ENCODE data around the gene TAF11L10. TPM values are rescaled to one million over a fixed set of nuclear protein-coding genes. Genes with fewer than 3 reads are reported as not detected.
"Not testable (repeated sequence)": the region's sequence is repeated elsewhere in the genome, so short reads cannot be mapped to it uniquely, and the experiment has no call there.

Gene TAF11L10
- total and polyA plus RNA-seq, 2 of the 4 experiments (the other 2 are of a cell fraction), result not detected

DNA sequence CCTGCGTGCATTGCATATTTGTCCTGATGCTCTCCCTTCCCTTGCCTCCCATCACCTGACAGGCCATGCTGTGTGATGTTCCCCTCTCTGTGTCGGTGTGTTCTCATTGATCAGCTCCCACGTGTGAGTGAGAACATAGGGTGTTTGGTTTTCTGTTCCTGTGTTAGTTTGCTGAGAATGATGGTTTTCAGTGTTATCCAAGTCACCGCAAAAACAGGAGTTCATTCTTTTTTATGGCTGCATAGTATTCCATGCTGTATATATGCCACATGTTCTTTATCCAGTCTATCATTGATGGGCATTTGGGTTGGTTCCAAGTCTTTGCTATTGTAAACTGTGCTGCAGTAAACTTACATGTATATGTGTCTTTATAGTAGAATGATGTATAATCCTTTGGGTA is 9.8 kb upstream of the TAF11L10 start:
- BruUV-seq (replicated peaks); DNase-seq; H3K56ac ChIP-seq (ENCODE audit: extremely low read depth, insufficient read depth, low read length); H4K8ac ChIP-seq (ENCODE audit: low read depth in 2 of 2, low read length in 2 of 2); H4K20me1 ChIP-seq (ENCODE audit: insufficient read depth, low read length); H2AFZ ChIP-seq (replicated peaks; ENCODE audit: low read length, poor library complexity); H3K9me1 ChIP-seq (ENCODE audit: insufficient read depth, low read length); H3K27me3 ChIP-seq (ENCODE audit: control insufficient read depth, insufficient read depth, low read length); H3K4me3 ChIP-seq (ENCODE audit: insufficient read depth, low read depth, low read length); H2BK20ac ChIP-seq (ENCODE audit: low read depth, low read length); H3K36me3 ChIP-seq (ENCODE audit: control insufficient read depth, insufficient read depth, low read length); H3K4me1 ChIP-seq (ENCODE audit: control insufficient read depth, insufficient read depth, low read length); H3K4ac ChIP-seq (ENCODE audit: low read depth, low read length); ATAC-seq (ENCODE audit: low read depth); CTCF ChIA-PET; H2BK120ac ChIP-seq (ENCODE audit: low read depth, low read length); H3K4me2 ChIP-seq (ENCODE audit: low read depth, low read length); intact Hi-C loops (cut with micrococcal nuclease); H2BK15ac ChIP-seq (ENCODE audit: low read depth, low read length); H4K91ac ChIP-seq (ENCODE audit: insufficient read depth, low read depth, low read length); H2BK5ac ChIP-seq (ENCODE audit: low read depth, low read length, poor library complexity, severe bottlenecking); H3K9me3 ChIP-seq (ENCODE audit: control insufficient read depth, insufficient read depth, low read length); H3K79me1 ChIP-seq (ENCODE audit: low read depth in 1 of 2, low read length in 2 of 2); H4K5ac ChIP-seq (ENCODE audit: low read depth, low read length); in situ Hi-C loops (cut with MboI; ENCODE audit: low sequenced_read_pairs); H3K9ac ChIP-seq (ENCODE audit: low read depth, low read length); H2AK5ac ChIP-seq (ENCODE audit: low read depth, low read length); H2AK9ac ChIP-seq (replicated peaks; ENCODE audit: low read depth, low read length, poor library complexity); H3K14ac ChIP-seq (replicated peaks; ENCODE audit: low read depth, low read length); POLR2A ChIA-PET (ENCODE audit: unreplicated experiment); dilution Hi-C loops (cut with HindIII; ENCODE audit: low sequenced_read_pairs, unreplicated experiment); H3K18ac ChIP-seq (ENCODE audit: low read depth, low read length); H3K27ac ChIP-seq (ENCODE audit: insufficient read depth, low read length); H3K23ac ChIP-seq (ENCODE audit: low read depth, low read length): not testable (repeated sequence)
- WGBS, 2 experiments (ENCODE audit: extremely low coverage in 2 of 2, insufficient read length in 1 of 2), result no CpG with 5 or more reads among the region's 4 CpGs
